Lower lobe of right lung (tissue), 2 donors: ENCODE data around the gene DENND4A. TPM values are rescaled to one million over a fixed set of nuclear protein-coding genes. Genes with fewer than 3 reads are reported as not detected.

ENCODE experiments used
- ATAC-seq, 2 donors: fragments of 200-7000 bp; cut with Tn5 transposase; one replicate each; pipeline ENCODE4 v1.9.1; 2020 to 2022; ENCODE audit warnings: mild to moderate bottlenecking in 2 of 2, moderate library complexity in 2 of 2
- DNase-seq: peaks from one replicate; pipeline ENCODE4 v3.0.0-alpha.2; 2020
- H3K27ac ChIP-seq: fragments of 200-600 bp; one replicate; pipeline ENCODE4 v1.8.0; 2022
- H3K27me3 ChIP-seq: fragments of 200-600 bp; one replicate; pipeline ENCODE4 v1.8.0; 2022; ENCODE audit warnings: low read depth
- H3K36me3 ChIP-seq: fragments of 200-600 bp; one replicate; pipeline ENCODE4 v1.8.0; 2022; ENCODE audit warnings: mild to moderate bottlenecking
- H3K4me1 ChIP-seq: fragments of 200-600 bp; one replicate; pipeline ENCODE4 v1.8.0; 2022
- H3K4me3 ChIP-seq: fragments of 200-600 bp; one replicate; pipeline ENCODE4 v1.8.0; 2022; ENCODE audit warnings: mild to moderate bottlenecking
- H3K9me3 ChIP-seq: fragments of 200-600 bp; one replicate; pipeline ENCODE4 v1.8.0; 2022
- intact Hi-C: fragments of 100-400 bp; cut with DNase I; formaldehyde crosslinking; loops from one replicate; pipeline ENCODE4 v1.11.0; 2022
- total RNA-seq: library from RNA; stranded (reverse); fragmentation: NEBNext Ultra II Directional; extraction: Animal tissue kit (Norgen Biotek cat#: 25700); gene quantifications from one replicate; pipeline ENCODE4 v1.2.1, GENCODE V29; 2021
- TF ChIP-seq, protein P1 (sequence below): fragments of 200-600 bp; IDR thresholded peaks from one replicate; pipeline ENCODE4 v1.8.0; 2022; ENCODE audit warnings: antibody characterized with exemption, mild to moderate bottlenecking
- donor health status: DM: no; HTN: yes; CAD: no; lungs with severe emphysema.

DENND4A gene
- total RNA-seq, 1 donor from 2014 or later = 34.6 TPM

DNA sequence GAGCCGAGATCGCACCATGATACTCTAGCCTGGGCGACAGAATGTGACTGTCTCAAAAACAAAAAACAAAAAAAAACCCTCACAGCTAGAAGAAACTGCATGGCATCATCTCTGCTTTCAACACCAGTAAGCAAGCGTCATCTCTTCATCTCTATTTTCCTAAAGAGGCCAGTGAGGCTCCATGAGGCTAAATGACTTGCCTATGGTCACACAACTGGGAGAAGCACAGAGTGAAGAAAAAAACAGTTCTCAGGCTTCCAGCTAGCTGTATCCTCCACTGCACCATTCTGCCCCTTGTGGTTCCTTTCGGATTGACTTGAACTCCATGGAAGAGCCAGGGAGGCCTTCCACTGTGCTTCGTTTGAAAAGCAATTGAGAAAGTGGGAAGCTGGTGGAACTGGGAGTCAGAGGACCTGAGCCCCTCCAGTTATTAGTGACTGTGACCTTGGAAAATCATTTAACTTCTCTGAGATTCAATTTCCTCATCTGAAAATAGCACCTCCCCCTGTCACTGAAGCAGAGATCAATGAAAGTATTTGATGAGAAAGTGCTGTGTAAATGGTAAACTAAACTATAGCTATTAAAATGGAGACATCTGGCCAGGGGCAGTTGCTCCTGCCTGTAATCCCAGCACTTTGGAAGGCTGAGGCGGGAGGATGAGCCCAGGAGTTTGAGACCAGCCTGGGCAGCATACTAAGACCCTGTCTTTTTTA, 32.1 kb upstream of the DENND4A start:
- intact Hi-C loops = no loop called here
- DNase-seq (no peak), ATAC-seq (peak; percentile 84 to 90)
- no peak overlapping the region for H3K27ac ChIP-seq
- H3K4me1 ChIP-seq = peaks cover 51% of the 10 kb centered on the region
- no peaks in the 10 kb centered on the region for H3K9me3 ChIP-seq
- no peaks in the 10 kb centered on the region for H3K36me3 ChIP-seq
- no peak overlapping the region for H3K4me3 ChIP-seq
- no peaks in the 10 kb centered on the region for H3K27me3 ChIP-seq
- TF ChIP-seq, protein P1, sequence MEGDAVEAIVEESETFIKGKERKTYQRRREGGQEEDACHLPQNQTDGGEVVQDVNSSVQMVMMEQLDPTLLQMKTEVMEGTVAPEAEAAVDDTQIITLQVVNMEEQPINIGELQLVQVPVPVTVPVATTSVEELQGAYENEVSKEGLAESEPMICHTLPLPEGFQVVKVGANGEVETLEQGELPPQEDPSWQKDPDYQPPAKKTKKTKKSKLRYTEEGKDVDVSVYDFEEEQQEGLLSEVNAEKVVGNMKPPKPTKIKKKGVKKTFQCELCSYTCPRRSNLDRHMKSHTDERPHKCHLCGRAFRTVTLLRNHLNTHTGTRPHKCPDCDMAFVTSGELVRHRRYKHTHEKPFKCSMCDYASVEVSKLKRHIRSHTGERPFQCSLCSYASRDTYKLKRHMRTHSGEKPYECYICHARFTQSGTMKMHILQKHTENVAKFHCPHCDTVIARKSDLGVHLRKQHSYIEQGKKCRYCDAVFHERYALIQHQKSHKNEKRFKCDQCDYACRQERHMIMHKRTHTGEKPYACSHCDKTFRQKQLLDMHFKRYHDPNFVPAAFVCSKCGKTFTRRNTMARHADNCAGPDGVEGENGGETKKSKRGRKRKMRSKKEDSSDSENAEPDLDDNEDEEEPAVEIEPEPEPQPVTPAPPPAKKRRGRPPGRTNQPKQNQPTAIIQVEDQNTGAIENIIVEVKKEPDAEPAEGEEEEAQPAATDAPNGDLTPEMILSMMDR = peak; percentile 64

DNA sequence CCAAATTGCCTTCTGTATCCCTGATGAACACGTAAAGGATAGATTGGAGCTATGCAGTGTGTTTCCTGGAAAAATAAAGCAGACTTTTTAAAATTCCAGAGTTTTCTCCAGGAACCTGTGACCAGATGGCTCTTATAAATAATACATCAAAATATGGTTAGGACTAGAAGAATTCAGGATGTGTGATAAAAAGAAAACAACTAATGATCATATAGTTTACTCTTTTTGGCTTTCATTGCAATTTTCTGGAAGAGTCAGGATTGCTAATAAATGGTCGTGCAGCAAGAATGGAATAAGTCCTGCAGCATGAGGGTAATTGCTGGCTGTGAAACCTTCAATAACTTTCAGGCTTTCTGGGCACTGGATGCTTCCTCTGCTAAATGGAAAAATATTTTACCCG, 30.2 kb upstream of the DENND4A start:
- H3K4me1 ChIP-seq = peaks cover 52% of the 10 kb centered on the region
- no peaks in the 10 kb centered on the region for H3K36me3 ChIP-seq
- H3K27ac ChIP-seq = no peak overlapping the region
- TF ChIP-seq, protein P1 = no peak
- ATAC-seq (no peak), DNase-seq (no peak)
- intact Hi-C loops = no loop called here
- no peak overlapping the region for H3K4me3 ChIP-seq
- H3K27me3 ChIP-seq = no peaks in the 10 kb centered on the region
- no peaks in the 10 kb centered on the region for H3K9me3 ChIP-seq

DNA sequence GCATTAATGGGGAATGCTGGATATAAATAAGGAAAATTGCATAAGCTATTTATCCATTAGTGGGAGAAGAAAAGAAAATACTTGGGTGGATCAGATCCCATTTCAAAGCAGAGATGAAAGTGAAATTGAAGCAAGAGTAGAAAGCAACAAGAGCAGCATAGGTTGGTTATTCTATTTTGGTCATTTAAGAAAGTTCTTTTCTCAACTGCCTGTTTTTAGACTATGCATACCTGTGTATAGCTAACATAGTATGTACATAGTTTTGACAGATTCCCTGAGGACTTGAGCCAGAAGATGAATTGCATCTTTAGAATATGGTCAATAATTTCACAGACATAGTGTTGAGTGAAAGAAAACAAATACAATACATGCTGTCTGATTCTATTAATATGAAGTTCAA, 29.0 kb upstream of the DENND4A start:
- ATAC-seq (no peak), DNase-seq (no peak)
- Histone ChIP-seq H3K4me3 (no peak overlapping the region), H3K9me3 (no peaks in the 10 kb centered on the region), H3K4me1 (peaks cover 43% of the 10 kb centered on the region), H3K36me3 (no peaks in the 10 kb centered on the region), H3K27ac (no peak overlapping the region), H3K27me3 (no peaks in the 10 kb centered on the region)
- intact Hi-C loops = no loop called here
- TF ChIP-seq, protein P1 = no peak

DNA sequence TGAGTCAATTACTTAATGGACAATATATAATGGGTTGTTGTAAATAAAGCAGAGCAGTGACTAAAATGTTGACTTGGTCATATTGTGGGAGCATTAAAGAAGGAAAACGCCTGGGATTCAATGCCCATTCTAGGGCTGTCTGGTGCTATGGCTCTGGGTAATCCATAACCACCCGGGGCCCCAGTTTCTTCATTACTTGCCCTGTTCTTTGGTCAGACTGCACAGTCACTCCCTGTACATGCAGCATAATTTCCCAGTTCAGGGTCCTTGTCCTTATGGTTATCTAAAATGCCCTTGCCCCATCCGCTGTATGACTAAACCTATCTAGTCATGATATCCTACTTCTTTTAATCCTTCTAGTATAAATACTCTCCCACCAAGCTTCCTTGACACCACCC, 27.5 kb upstream of the DENND4A start:
- peak overlapping the region; percentile 65 for H3K27ac ChIP-seq
- intact Hi-C loops = no loop called here
- no peaks in the 10 kb centered on the region for H3K9me3 ChIP-seq
- TF ChIP-seq, protein P1 = no peak
- H3K27me3 ChIP-seq = no peaks in the 10 kb centered on the region
- ATAC-seq (peak; percentile 39 to 54), DNase-seq (no peak)
- H3K36me3 ChIP-seq = no peaks in the 10 kb centered on the region
- H3K4me1 ChIP-seq = peaks cover 32% of the 10 kb centered on the region
- no peak overlapping the region for H3K4me3 ChIP-seq

DNA sequence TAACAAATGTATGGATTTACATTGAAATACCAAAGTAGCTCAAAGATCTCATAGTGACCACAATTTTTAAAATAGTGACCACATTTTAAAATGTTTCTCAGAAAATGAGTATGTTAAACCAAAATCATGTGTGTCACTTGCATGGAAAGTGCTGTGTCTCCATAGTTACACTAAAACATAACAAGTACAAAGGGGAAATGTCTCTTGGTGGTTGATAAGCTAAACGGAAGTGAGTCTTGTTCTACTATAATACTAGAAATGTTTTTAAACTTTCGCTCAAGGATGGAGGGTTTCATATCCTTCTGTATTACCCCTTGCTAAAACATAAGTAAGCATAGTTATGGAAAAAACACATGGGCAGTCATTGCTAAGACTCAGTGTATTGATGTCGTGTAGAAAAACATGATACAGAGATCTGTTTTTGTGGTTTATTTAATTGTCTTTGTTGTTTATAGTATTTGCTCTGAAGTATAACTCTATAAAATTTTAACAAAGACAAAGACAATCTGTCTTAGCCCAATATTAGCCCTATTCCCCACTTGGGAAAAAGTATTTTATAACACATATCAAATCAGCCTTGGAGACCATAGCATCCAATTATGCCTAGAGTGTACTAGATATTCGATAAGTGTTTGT, 27.0 kb upstream of the DENND4A start:
- TF ChIP-seq, protein P1 = no peak
- peaks cover 28% of the 10 kb centered on the region for H3K4me1 ChIP-seq
- no peaks in the 10 kb centered on the region for H3K27me3 ChIP-seq
- peak overlapping the region; percentile 65 for H3K27ac ChIP-seq
- H3K4me3 ChIP-seq = no peak overlapping the region
- no peaks in the 10 kb centered on the region for H3K9me3 ChIP-seq
- no peaks in the 10 kb centered on the region for H3K36me3 ChIP-seq
- intact Hi-C loops = no loop called here
- ATAC-seq (peak; percentile 86 to 89), DNase-seq (no peak)
